ENCODE data around the gene PCNX3.

PCNX3 gene

DNA sequence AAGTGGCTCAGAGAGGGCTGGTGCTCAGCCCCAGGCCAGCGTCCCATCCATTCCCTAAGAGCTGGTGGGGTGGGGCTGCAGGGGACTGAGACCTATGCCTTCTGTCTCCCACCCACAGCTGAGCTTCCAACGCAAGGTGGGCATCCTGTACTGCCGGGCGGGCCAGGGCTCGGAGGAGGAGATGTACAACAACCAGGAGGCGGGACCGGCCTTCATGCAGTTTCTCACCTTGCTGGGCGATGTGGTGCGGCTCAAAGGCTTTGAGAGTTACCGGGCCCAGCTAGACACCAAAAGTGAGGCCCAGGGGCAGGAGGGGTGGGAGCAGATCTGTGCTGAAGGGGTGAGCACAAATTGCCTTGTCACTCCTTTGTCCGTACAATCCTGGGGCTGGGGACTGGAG lies 29.3 kb downstream of the PCNX3 start:
- Mint-ChIP-seq H3K27me3 (no peaks in the 10 kb centered on the region), H3K36me3 (ENCODE audit: insufficient read depth) (peaks cover 77% of the 10 kb centered on the region), H3K4me1 (peaks cover 38% of the 10 kb centered on the region), H3K9me3 (no peaks in the 10 kb centered on the region), H3K4me3 (no peak overlapping the region), H3K27ac (ENCODE audit: low read depth) (peak overlapping the region; percentile 85)
- ATAC-seq (replicated peaks; ENCODE audit: extremely low read depth, poor library complexity, severe bottlenecking) (no peak), DNase-seq (ENCODE audit: low spot score in 2 of 2) (no peak)

GRCh38 chr11:65645710-65646109 lies 30.1 kb downstream of the PCNX3 start:
- Mint-ChIP-seq H3K27me3 (no peaks in the 10 kb centered on the region), H3K4me3 (no peak overlapping the region), H3K4me1 (peaks cover 31% of the 10 kb centered on the region), H3K36me3 (ENCODE audit: insufficient read depth) (peaks cover 82% of the 10 kb centered on the region), H3K9me3 (no peaks in the 10 kb centered on the region), H3K27ac (ENCODE audit: low read depth) (peak overlapping the region; percentile 85)
- ATAC-seq (replicated peaks; ENCODE audit: extremely low read depth, poor library complexity, severe bottlenecking), result no peak
- no peak for DNase-seq (ENCODE audit: low spot score in 2 of 2)

DNA sequence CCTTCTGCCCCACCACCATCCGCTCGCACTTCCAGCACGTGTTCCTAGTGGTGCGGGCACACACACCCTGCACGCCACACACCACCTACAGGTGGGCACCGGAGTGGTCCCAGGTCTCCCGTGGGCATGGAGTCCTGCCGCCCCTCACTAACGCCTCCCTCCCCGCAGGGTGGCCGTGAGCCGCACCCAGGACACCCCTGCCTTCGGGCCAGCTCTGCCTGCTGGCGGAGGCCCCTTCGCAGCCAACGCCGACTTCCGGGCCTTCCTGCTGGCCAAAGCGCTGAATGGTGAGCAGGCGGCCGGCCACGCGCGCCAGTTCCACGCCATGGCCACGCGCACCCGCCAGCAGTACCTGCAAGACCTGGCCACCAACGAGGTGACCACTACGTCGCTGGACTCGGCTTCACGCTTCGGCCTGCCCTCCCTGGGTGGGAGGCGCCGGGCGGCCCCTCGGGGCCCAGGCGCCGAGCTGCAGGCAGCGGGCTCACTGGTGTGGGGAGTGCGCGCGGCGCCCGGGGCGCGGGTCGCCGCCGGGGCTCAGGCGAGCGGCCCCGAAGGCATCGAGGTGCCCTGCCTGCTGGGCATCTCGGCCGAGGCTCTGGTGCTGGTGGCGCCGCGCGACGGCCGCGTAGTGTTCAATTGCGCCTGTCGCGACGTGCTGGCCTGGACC lies 30.8 kb downstream of the PCNX3 start:
- H3K9me3 Mint-ChIP-seq, result no peaks in the 10 kb centered on the region
- no peak overlapping the region for H3K27ac Mint-ChIP-seq (ENCODE audit: low read depth)
- H3K4me3 Mint-ChIP-seq, result no peak overlapping the region
- ATAC-seq (replicated peaks; ENCODE audit: extremely low read depth, poor library complexity, severe bottlenecking) (no peak), DNase-seq (ENCODE audit: low spot score in 2 of 2) (no peak)
- no peaks in the 10 kb centered on the region for H3K27me3 Mint-ChIP-seq
- peaks cover 34% of the 10 kb centered on the region for H3K4me1 Mint-ChIP-seq
- H3K36me3 Mint-ChIP-seq (ENCODE audit: insufficient read depth), result peaks cover 84% of the 10 kb centered on the region

DNA sequence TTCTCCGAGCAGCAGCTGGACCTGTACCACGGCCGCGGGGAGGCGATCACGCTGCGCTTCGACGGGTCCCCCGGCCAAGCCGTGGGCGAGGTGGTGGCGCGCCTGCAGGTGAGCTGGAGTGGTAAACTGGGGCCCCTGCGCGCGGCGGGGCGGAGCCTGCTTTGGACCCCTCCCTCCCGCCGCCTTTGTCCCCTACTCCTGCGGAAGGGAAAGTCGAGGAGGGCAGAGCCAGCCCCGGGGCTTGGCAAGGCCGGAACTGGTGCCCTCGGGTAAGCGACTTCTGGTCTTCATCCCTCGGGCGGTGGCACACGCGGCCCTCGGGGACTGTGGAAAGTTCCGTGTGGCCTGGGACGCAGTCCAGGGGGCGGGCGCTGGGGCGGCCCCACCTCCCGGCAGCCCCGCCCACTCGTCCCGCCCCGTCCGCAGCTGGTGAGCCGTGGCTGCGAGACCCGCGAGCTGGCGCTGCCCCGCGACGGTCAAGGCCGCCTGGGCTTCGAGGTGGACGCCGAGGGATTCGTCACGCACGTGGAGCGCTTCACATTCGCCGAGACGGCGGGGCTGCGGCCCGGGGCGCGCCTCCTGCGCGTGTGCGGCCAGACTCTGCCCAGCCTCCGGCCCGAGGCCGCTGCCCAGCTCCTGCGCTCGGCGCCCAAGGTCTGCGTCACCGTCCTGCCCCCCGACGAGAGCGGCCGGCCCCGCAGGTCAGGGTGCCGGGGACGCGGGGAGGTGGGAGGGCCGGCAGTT lies 31.6 kb downstream of the PCNX3 start:
- H3K9me3 Mint-ChIP-seq, result no peaks in the 10 kb centered on the region
- ATAC-seq (replicated peaks; ENCODE audit: extremely low read depth, poor library complexity, severe bottlenecking), result no peak
- DNase-seq (ENCODE audit: low spot score in 2 of 2), result no peak
- peak overlapping the region; percentile 92 for H3K27ac Mint-ChIP-seq (ENCODE audit: low read depth)
- H3K4me3 Mint-ChIP-seq, result no peak overlapping the region
- H3K4me1 Mint-ChIP-seq, result peaks cover 36% of the 10 kb centered on the region
- H3K36me3 Mint-ChIP-seq (ENCODE audit: insufficient read depth), result peaks cover 84% of the 10 kb centered on the region
- no peaks in the 10 kb centered on the region for H3K27me3 Mint-ChIP-seq

GRCh38 chr11:65648997-65649493 lies 33.5 kb downstream of the PCNX3 start:
- DNase-seq (ENCODE audit: low spot score in 2 of 2) (no peak), ATAC-seq (replicated peaks; ENCODE audit: extremely low read depth, poor library complexity, severe bottlenecking) (no peak)
- Mint-ChIP-seq H3K4me1 (peaks cover 44% of the 10 kb centered on the region), H3K36me3 (ENCODE audit: insufficient read depth) (peaks cover 88% of the 10 kb centered on the region), H3K9me3 (no peaks in the 10 kb centered on the region), H3K4me3 (no peak overlapping the region), H3K27ac (ENCODE audit: low read depth) (no peak overlapping the region), H3K27me3 (no peaks in the 10 kb centered on the region)

GRCh38 chr11:65649656-65650546 lies 34.3 kb downstream of the PCNX3 start:
- Mint-ChIP-seq H3K36me3 (ENCODE audit: insufficient read depth) (peaks cover 88% of the 10 kb centered on the region), H3K27ac (ENCODE audit: low read depth) (peak overlapping the region; percentile 76), H3K9me3 (no peaks in the 10 kb centered on the region), H3K4me1 (peaks cover 36% of the 10 kb centered on the region), H3K27me3 (no peaks in the 10 kb centered on the region), H3K4me3 (no peak overlapping the region)
- DNase-seq (ENCODE audit: low spot score in 2 of 2), result no peak
- ATAC-seq (replicated peaks; ENCODE audit: extremely low read depth, poor library complexity, severe bottlenecking), result no peak

- Mint-ChIP-seq H3K36me3 (ENCODE audit: insufficient read depth) (peaks cover 88% of the 10 kb centered on the region), H3K27ac (ENCODE audit: low read depth) (peak overlapping the region; percentile 94), H3K9me3 (no peaks in the 10 kb centered on the region), H3K4me1 (peaks cover 37% of the 10 kb centered on the region), H3K27me3 (no peaks in the 10 kb centered on the region), H3K4me3 (peak overlapping the region; percentile 74)
- ATAC-seq (replicated peaks; ENCODE audit: extremely low read depth, poor library complexity, severe bottlenecking) (no peak), DNase-seq (ENCODE audit: low spot score in 2 of 2) (no peak)
Observed at GRCh38 chr11:65650547-65651338, 35.2 kb downstream of the PCNX3 start.

DNA sequence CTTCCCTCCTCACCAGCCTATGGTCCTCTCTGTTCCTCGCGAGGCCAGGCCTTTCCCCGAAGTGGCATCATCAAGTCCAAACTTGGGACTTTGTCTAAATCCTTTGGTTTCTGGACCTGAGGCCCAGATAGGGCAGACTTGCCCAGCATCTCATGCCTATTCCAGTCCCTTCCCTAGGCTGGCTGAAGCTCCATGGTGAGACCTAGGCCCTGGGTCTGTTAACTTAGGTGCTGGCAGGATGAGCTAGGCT lies 35.7 kb downstream of the PCNX3 start:
- DNase-seq (ENCODE audit: low spot score in 2 of 2) (no peak), ATAC-seq (replicated peaks; ENCODE audit: extremely low read depth, poor library complexity, severe bottlenecking) (no peak)
- Mint-ChIP-seq H3K4me1 (peaks cover 41% of the 10 kb centered on the region), H3K27ac (ENCODE audit: low read depth) (peak overlapping the region; percentile 94), H3K9me3 (no peaks in the 10 kb centered on the region), H3K4me3 (peak overlapping the region; percentile 74), H3K27me3 (no peaks in the 10 kb centered on the region), H3K36me3 (ENCODE audit: insufficient read depth) (peaks cover 88% of the 10 kb centered on the region)

GRCh38 chr11:65651589-65652510 lies 36.3 kb downstream of the PCNX3 start:
- Mint-ChIP-seq H3K4me3 (peak overlapping the region; percentile 74), H3K4me1 (peaks cover 47% of the 10 kb centered on the region)
- peak; percentile 3 for ATAC-seq (replicated peaks; ENCODE audit: extremely low read depth, poor library complexity, severe bottlenecking)

GRCh38 chr11:65652511-65653228 lies 37.1 kb downstream of the PCNX3 start:
- H3K4me3 Mint-ChIP-seq, result peak overlapping the region; percentile 74
- peak; percentile 84 for ATAC-seq (replicated peaks; ENCODE audit: extremely low read depth, poor library complexity, severe bottlenecking)
- peaks cover 55% of the 10 kb centered on the region for H3K4me1 Mint-ChIP-seq
- H3K27me3 Mint-ChIP-seq, result no peaks in the 10 kb centered on the region
- H3K9me3 Mint-ChIP-seq, result no peaks in the 10 kb centered on the region
- peak overlapping the region; percentile 94 for H3K27ac Mint-ChIP-seq (ENCODE audit: low read depth)
- peak; percentile 94 to 97 for DNase-seq (ENCODE audit: low spot score in 2 of 2)
- H3K36me3 Mint-ChIP-seq (ENCODE audit: insufficient read depth), result peaks cover 98% of the 10 kb centered on the region

More at GRCh38 chr11:65651589-65652510, 36.3 kb downstream of the PCNX3 start:
- Mint-ChIP-seq H3K27ac (ENCODE audit: low read depth) (peak overlapping the region; percentile 94), H3K9me3 (no peaks in the 10 kb centered on the region), H3K36me3 (ENCODE audit: insufficient read depth) (peaks cover 91% of the 10 kb centered on the region), H3K27me3 (no peaks in the 10 kb centered on the region)
- DNase-seq (ENCODE audit: low spot score in 2 of 2), result no peak

Measured in central memory CD8-positive, alpha-beta T cell (primary cell).